ENCODE results near the gene CDKN2A. TPM values are rescaled to one million over a fixed set of nuclear protein-coding genes. Genes with fewer than 3 reads are reported as not detected.

Gene CDKN2A
- total RNA-seq, 1 experiment from 2014 or later, result not detected

GRCh38 chr9:21958833-21959232 lies 35.4 kb downstream of the CDKN2A start:
- DNase-seq (ENCODE audit: extremely low read depth, low read depth), result no peak

- DNase-seq (ENCODE audit: extremely low read depth, low read depth), result no peak
Observed at GRCh38 chr9:21945606-21946005, 48.6 kb downstream of the CDKN2A start.

GRCh38 chr9:21943464-21943863 lies 50.7 kb downstream of the CDKN2A start:
- DNase-seq (ENCODE audit: extremely low read depth, low read depth), result no peak

GRCh38 chr9:21941337-21941995 lies 52.7 kb downstream of the CDKN2A start:
- no peak for DNase-seq (ENCODE audit: extremely low read depth, low read depth)

GRCh38 chr9:21936161-21936560 lies 58.0 kb downstream of the CDKN2A start:
- no peak for DNase-seq (ENCODE audit: extremely low read depth, low read depth)

GRCh38 chr9:21935631-21936030 lies 58.6 kb downstream of the CDKN2A start:
- DNase-seq (ENCODE audit: extremely low read depth, low read depth), result no peak

- no peak for DNase-seq (ENCODE audit: extremely low read depth, low read depth)
Observed at GRCh38 chr9:21933865-21934264, 60.3 kb downstream of the CDKN2A start.

- no peak for DNase-seq (ENCODE audit: extremely low read depth, low read depth)
Observed at GRCh38 chr9:21933281-21933680, 60.9 kb downstream of the CDKN2A start.

- no peak for DNase-seq (ENCODE audit: extremely low read depth, low read depth)
Observed at GRCh38 chr9:21931428-21931827, 62.8 kb downstream of the CDKN2A start.

GRCh38 chr9:21927752-21928151 lies 66.4 kb downstream of the CDKN2A start:
- DNase-seq (ENCODE audit: extremely low read depth, low read depth), result no peak

- DNase-seq (ENCODE audit: extremely low read depth, low read depth), result no peak
Observed at GRCh38 chr9:21923694-21924093, 70.5 kb downstream of the CDKN2A start.

GRCh38 chr9:21919377-21920362 lies 74.5 kb downstream of the CDKN2A start:
- no peak for DNase-seq (ENCODE audit: extremely low read depth, low read depth)

Other genes starting within 250 kb of the CDKN2A start
- 43.7 and 55.3 TPM in 2 replicates for gene MTAP, start 191.8 kb downstream of the CDKN2A start, total RNA-seq (2014; rRNA removed; shearing (Covaris generic))
- not detected in 2 replicates for gene CDKN2B-AS1, start 399 bp upstream of the CDKN2A start, total RNA-seq (2014; rRNA removed; shearing (Covaris generic))
- gene CDKN2B, start 14.9 kb upstream of the CDKN2A start, total RNA-seq (2014; rRNA removed; shearing (Covaris generic)), result not detected in 2 replicates